Upper lobe of left lung (tissue), 6 donors: ENCODE data around the gene GABRD. TPM values are rescaled to one million over a fixed set of nuclear protein-coding genes. Genes with fewer than 3 reads are reported as not detected.

Experiments
- ATAC-seq, 2 donors: fragments of 200-7000 bp; cut with Tn5 transposase; one replicate each; pipeline ENCODE4 v1.9.1; 2022; ENCODE audit warnings: mild to moderate bottlenecking in 2 of 2, moderate library complexity in 2 of 2; ENCODE audit not compliant: low FRiP score in 2 of 2
- DNase-seq, 2 donors: peaks; one replicate each; pipeline ENCODE4 v3.0.0-alpha.2; 2019 to 2020
- H3K27ac ChIP-seq, 4 donors: fragments of 200-600 bp; sonication (generic); one replicate each; pipeline ENCODE4 v1.5.1; 2016 to 2019
- H3K27me3 ChIP-seq, 4 donors: fragments of 200-600 bp; sonication (generic); one replicate each; pipeline ENCODE4 v1.5.1; 2017 to 2019
- H3K36me3 ChIP-seq, 4 donors: fragments of 200-600 bp; sonication (generic); one replicate each; pipeline ENCODE4 v1.5.1; 2016 to 2019
- H3K4me1 ChIP-seq, 4 donors: fragments of 200-600 bp; sonication (generic); one replicate each; pipeline ENCODE4 v1.5.1; 2018 to 2019
- H3K4me3 ChIP-seq, 4 donors: fragments of 200-600 bp; sonication (generic); one replicate each; pipeline ENCODE4 v1.5.1; 2017 to 2019; ENCODE audit warnings: mild to moderate bottlenecking in 2 of 4, moderate library complexity in 1 of 4
- H3K9me3 ChIP-seq, 4 donors: fragments of 200-600 bp; sonication (generic); one replicate each; pipeline ENCODE4 v1.5.1; 2018 to 2019
- CTCF ChIP-seq, 6 experiments: fragments of 450-650 bp in 4 of 6; fragments of 200-600 bp in 2 of 6; sonication (generic) in 2 of 6; IDR thresholded peaks; one replicate each; pipeline ENCODE4 v1.5.1; 2016 to 2019; ENCODE audit warnings: antibody characterized with exemption in 6 of 6
- EP300 ChIP-seq, 4 donors: sonication (generic); formaldehyde crosslinking; IDR thresholded peaks; one replicate each; pipeline ENCODE4 v1.5.1; 2017; ENCODE audit warnings: antibody characterized with exemption in 4 of 4, control low read depth in 2 of 4
- POLR2A ChIP-seq, 4 donors: fragments of 450-650 bp; IDR thresholded peaks; one replicate each; pipeline ENCODE4 v1.5.1; 2016 to 2017; ENCODE audit warnings: antibody characterized with exemption in 4 of 4, mild to moderate bottlenecking in 2 of 4
- POLR2AphosphoS5 ChIP-seq, 2 donors: sonication (generic); formaldehyde crosslinking; IDR thresholded peaks; one replicate each; pipeline ENCODE4 v1.5.1; 2017; ENCODE audit warnings: antibody characterized with exemption in 2 of 2
- WGBS, 2 donors: methylation state at CpG; one replicate each; pipeline ENCODE4 v1.1.5; 2017 to 2018; 5-methylcytosine and 5-hydroxymethylcytosine counted together
- total RNA-seq, 6 donors: library from RNA; depleted of rRNA in 4 of 6; stranded (reverse); fragments of >200 nt in 4 of 6; gene quantifications; one replicate each; pipeline versions ENCODE4 v1.1.0 to v1.2.1, GENCODE V29; 2016 to 2021
- donor health status: DM: no; HTN: no; CAD: no; lungs with moderate emphysema.
- donor health status: DM: no; HTN: yes; CAD: no; lungs with severe emphysema.

GABRD gene
- total RNA-seq, 6 donors from 2014 or later: 0.26 to 8.2 (median 1.2) TPM; not detected in 3

DNA sequence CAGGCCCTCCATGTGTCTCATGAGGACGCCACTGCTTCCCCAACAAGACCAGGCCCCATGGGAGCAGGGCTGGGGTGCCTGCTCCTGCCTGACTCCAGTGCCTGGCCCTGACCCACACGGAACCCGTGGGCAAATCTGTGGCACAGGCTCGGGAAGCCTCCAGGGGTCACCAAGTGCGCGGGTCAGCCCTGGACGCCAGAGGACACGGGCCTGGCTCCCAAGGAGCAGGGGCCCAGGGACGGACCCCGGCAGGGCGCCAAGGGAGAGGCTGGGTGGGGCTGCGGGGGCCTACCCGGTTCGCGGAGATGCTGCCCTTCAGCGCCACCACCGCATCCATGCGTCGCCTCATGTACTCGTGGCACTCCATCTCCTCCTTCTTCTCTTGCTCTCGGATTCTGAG lies 47.5 kb upstream of the GABRD start:
- Histone ChIP-seq H3K4me1 (no peaks in the 10 kb centered on the region), H3K9me3 (no peaks in the 10 kb centered on the region), H3K27ac (no peak overlapping the region), H3K4me3 (no peak overlapping the region), H3K27me3 (no peaks in the 10 kb centered on the region), H3K36me3 (no peaks in the 10 kb centered on the region)
- TF ChIP-seq CTCF (IDR thresholded peaks at IDR 0.05) (no peak), POLR2A (IDR thresholded peaks at IDR 0.05) (no peak), POLR2AphosphoS5 (IDR thresholded peaks at IDR 0.05) (no peak), EP300 (IDR thresholded peaks at IDR 0.05) (no peak)
- DNase-seq (no peak), ATAC-seq (no peak)
- WGBS, 2 donors: 93 to 97% methylated on average over 11 to 21 of the region's 21 CpGs

GRCh38 chr1:1972976-1973715 lies 46.0 kb upstream of the GABRD start:
- ATAC-seq (no peak), DNase-seq (peak in 1 of 2 donors; percentile 59)
- Histone ChIP-seq H3K4me1 (no peaks in the 10 kb centered on the region), H3K4me3 (no peak overlapping the region), H3K27me3 (no peaks in the 10 kb centered on the region), H3K27ac (no peak overlapping the region), H3K36me3 (no peaks in the 10 kb centered on the region), H3K9me3 (no peaks in the 10 kb centered on the region)
- no peak for TF ChIP-seq POLR2A (IDR thresholded peaks at IDR 0.05)
- TF ChIP-seq EP300 (IDR thresholded peaks at IDR 0.05): no peak
- no peak for TF ChIP-seq POLR2AphosphoS5 (IDR thresholded peaks at IDR 0.05)
- TF ChIP-seq CTCF (IDR thresholded peaks at IDR 0.05): no peak
- WGBS, 2 donors: 54 to 78% methylated on average over 6 to 22 of the region's 22 CpGs

DNA sequence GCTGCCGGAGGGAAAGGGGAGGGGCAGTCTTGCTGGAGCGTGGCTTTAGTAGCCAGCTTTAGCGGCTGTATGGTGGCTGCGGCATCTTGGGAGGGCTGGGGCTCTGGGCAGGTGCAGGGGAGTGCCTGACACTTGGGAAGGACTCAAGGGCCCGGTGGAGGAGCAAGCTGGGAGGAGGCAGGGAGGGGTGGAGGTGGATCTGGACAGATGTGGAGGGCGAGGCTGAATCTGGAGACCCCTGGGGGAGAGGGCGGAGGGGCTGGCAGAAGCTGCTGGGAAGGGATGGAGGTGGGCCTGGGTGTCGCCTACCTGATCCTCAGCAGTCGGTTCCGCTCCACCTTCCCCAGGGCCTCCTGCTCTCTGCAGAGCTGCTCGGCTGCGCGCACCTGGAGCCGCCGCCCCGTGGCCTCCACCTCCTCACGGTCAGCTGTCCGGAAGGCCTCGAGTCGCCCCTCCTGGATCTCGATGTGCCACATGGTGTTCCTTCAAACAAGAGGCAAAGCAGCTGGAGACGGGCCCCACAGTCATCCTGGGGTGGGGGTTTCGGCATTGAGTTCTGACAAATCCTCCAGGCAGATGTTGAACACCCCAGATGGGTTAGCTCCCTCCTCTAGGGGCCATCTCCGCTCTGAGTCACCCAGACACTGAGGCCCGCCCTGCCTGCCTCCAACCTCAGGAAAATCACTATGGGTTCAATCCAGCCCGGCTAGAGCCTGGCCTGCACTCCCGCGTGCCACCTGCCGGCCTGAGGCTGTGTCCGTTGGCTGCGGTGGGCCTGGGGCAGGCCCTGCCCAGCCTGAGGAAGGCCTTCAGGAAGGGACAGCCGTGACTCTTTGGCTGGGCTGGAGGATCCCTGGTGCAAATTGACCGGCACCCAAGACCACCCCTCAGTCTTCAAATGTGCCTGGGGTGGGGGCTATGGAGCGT lies 45.2 kb upstream of the GABRD start:
- Histone ChIP-seq H3K4me1 (no peaks in the 10 kb centered on the region), H3K27ac (no peak overlapping the region)
- peak in 1 of 2 donors; percentile 63 for DNase-seq

GRCh38 chr1:1974834-1975233 lies 44.3 kb upstream of the GABRD start:
- DNase-seq: peak in 1 of 2 donors; percentile 58

More for the DNA sequence above, 45.2 kb upstream of the GABRD start:
- ATAC-seq: no peak
- no peaks in the 10 kb centered on the region for H3K27me3 ChIP-seq
- no peaks in the 10 kb centered on the region for H3K9me3 ChIP-seq
- no peaks in the 10 kb centered on the region for H3K36me3 ChIP-seq
- TF ChIP-seq CTCF (IDR thresholded peaks at IDR 0.05): no peak
- TF ChIP-seq POLR2A (IDR thresholded peaks at IDR 0.05): no peak
- TF ChIP-seq POLR2AphosphoS5 (IDR thresholded peaks at IDR 0.05): no peak
- TF ChIP-seq EP300 (IDR thresholded peaks at IDR 0.05): no peak
- H3K4me3 ChIP-seq: no peak overlapping the region
- 78 to 83% methylated on average over 21 to 34 of the region's 34 CpGs for WGBS, 2 donors

More at GRCh38 chr1:1974834-1975233, 44.3 kb upstream of the GABRD start:
- WGBS, 2 donors: 68 to 73% methylated on average over 19 to 22 of the region's 22 CpGs
- H3K4me1 ChIP-seq: no peaks in the 10 kb centered on the region
- H3K27ac ChIP-seq: no peak overlapping the region
- H3K36me3 ChIP-seq: no peaks in the 10 kb centered on the region
- no peak overlapping the region for H3K4me3 ChIP-seq
- TF ChIP-seq EP300 (IDR thresholded peaks at IDR 0.05) (no peak), POLR2AphosphoS5 (IDR thresholded peaks at IDR 0.05) (no peak), POLR2A (IDR thresholded peaks at IDR 0.05) (no peak), CTCF (IDR thresholded peaks at IDR 0.05) (no peak)
- H3K9me3 ChIP-seq: no peaks in the 10 kb centered on the region
- H3K27me3 ChIP-seq: no peaks in the 10 kb centered on the region
- no peak for ATAC-seq
